ENCODE results near the gene EFCAB6. TPM values are rescaled to one million over a fixed set of nuclear protein-coding genes. Genes with fewer than 3 reads are reported as not detected.

Gene EFCAB6
- total and polyA plus RNA-seq, 11 donors, result 0.53 to 2.3 (median 1.5) TPM

DNA sequence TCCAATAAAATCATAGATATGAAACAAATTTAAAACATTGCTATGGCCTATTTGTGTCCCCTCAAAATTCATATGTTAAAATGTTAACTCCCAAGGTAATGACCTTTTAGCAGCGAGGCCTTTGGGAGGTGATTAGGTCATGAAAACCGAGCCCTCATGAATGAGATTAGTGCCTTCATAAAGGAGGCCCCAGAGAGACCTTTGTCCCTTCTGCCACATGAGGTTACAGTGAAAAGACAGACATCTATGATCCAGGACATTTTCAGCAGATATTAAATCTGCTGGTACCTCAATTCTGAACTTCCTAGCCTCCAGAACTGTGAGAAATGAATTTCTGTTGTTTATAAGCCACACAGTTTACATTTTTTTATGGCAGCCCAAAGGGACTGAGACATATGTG, 228.6 kb downstream of the EFCAB6 start:
- peaks cover 0 to 4% (median 0%) of the 10 kb centered on the region in 9 donors for H3K36me3 ChIP-seq
- no peaks in the 10 kb centered on the region for H3K4me1 ChIP-seq
- 58 to 65% (median 64%) methylated on average over 2 of the region's 2 CpGs for WGBS, 4 donors
- intact Hi-C loops (cut with DNase I), result loop anchor here in 1 of 10 donors (10.0 kb wide), 1 partner anchor 51 kb away; no protein-coding TSS in a partner anchor
- peaks cover 0 to 48% (median 7%) of the 10 kb centered on the region in 12 donors for H3K9me3 ChIP-seq
- no peak overlapping the region for H3K27ac ChIP-seq
- no peaks in the 10 kb centered on the region for H3K27me3 ChIP-seq
- no peak for TF ChIP-seq POLR2A (IDR thresholded peaks at IDR 0.05)
- TF ChIP-seq, protein P1, sequence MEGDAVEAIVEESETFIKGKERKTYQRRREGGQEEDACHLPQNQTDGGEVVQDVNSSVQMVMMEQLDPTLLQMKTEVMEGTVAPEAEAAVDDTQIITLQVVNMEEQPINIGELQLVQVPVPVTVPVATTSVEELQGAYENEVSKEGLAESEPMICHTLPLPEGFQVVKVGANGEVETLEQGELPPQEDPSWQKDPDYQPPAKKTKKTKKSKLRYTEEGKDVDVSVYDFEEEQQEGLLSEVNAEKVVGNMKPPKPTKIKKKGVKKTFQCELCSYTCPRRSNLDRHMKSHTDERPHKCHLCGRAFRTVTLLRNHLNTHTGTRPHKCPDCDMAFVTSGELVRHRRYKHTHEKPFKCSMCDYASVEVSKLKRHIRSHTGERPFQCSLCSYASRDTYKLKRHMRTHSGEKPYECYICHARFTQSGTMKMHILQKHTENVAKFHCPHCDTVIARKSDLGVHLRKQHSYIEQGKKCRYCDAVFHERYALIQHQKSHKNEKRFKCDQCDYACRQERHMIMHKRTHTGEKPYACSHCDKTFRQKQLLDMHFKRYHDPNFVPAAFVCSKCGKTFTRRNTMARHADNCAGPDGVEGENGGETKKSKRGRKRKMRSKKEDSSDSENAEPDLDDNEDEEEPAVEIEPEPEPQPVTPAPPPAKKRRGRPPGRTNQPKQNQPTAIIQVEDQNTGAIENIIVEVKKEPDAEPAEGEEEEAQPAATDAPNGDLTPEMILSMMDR (IDR thresholded peaks at IDR 0.05), result no peak
- H3K4me3 ChIP-seq, result no peak overlapping the region
- ATAC-seq (no peak), DNase-seq (no peak)

DNA sequence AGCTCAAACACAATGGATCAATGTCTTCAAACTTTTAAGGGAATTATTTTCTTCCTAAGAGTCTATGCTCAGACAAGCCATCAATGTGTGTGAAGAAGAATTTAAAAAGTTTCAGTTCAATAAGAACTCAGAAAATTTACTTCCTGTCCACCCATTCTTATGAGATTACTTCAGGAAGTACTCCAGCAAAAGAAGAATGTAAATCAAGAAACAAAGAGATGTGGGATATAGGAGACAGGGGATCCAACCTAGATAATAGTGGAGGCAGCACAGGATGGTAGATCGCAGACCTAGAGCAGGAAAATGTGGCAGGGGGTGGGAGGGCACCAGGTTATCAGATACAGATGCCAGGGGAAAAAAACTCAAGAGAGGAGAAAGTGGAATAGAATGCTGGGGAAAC, 229.7 kb downstream of the EFCAB6 start:
- no peak overlapping the region for H3K27ac ChIP-seq
- no peak overlapping the region for H3K4me3 ChIP-seq
- intact Hi-C loops (cut with DNase I), result loop anchor here in 1 of 10 donors (10.0 kb wide), 1 partner anchor 52 kb away; no protein-coding TSS in a partner anchor
- 78 to 91% (median 81%) methylated on average over 1 of the region's 1 CpG for WGBS, 4 donors
- DNase-seq (no peak), ATAC-seq (no peak)
- peaks cover 0 to 4% (median 0%) of the 10 kb centered on the region in 9 donors for H3K27me3 ChIP-seq
- H3K4me1 ChIP-seq, result no peaks in the 10 kb centered on the region
- H3K9me3 ChIP-seq, result peaks cover 0 to 40% (median 7%) of the 10 kb centered on the region in 12 donors
- H3K36me3 ChIP-seq, result peaks cover 0 to 4% (median 0%) of the 10 kb centered on the region in 9 donors
- TF ChIP-seq, protein P1 (IDR thresholded peaks at IDR 0.05), result no peak
- no peak for TF ChIP-seq POLR2A (IDR thresholded peaks at IDR 0.05)

DNA sequence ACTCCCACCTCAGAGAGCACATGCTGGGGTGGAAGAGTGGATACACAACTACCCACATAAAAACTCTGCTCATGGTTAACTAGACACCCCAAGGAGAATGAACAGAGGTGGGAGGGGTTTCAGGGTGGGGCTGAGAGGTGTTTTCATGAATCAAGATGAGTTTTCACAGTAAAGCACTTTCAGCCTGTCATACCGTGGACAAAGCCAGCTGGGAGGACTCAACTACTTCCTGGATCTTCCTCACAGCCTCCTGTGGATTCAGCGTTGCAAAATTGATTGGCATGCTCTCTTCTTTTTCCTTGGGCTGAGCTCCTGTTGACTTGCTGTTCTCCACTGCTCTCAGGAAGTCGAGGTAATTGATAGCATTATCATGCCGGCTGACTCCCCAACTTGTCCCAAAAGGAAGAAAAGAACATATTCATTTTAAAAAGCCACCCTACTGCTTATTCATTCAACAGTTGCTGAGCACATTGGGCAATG, 231.8 kb downstream of the EFCAB6 start:
- no peak for ATAC-seq
- H3K4me3 ChIP-seq, result no peak overlapping the region
- 31 to 45% (median 39%) methylated on average over 4 of the region's 4 CpGs for WGBS, 4 donors
- no peak overlapping the region for H3K27ac ChIP-seq
- peaks cover 0 to 4% (median 0%) of the 10 kb centered on the region in 9 donors for H3K27me3 ChIP-seq
- H3K9me3 ChIP-seq, result peaks cover 0 to 31% (median 7%) of the 10 kb centered on the region in 12 donors
- TF ChIP-seq, protein P1 (IDR thresholded peaks at IDR 0.05), result no peak
- no peak for TF ChIP-seq POLR2A (IDR thresholded peaks at IDR 0.05)
- no peaks in the 10 kb centered on the region for H3K4me1 ChIP-seq
- H3K36me3 ChIP-seq, result no peaks in the 10 kb centered on the region
- DNase-seq, result no peak
- intact Hi-C loops (cut with DNase I), result loop anchor here in 1 of 10 donors (10.0 kb wide), 1 partner anchor 54 kb away; no protein-coding TSS in a partner anchor

DNA sequence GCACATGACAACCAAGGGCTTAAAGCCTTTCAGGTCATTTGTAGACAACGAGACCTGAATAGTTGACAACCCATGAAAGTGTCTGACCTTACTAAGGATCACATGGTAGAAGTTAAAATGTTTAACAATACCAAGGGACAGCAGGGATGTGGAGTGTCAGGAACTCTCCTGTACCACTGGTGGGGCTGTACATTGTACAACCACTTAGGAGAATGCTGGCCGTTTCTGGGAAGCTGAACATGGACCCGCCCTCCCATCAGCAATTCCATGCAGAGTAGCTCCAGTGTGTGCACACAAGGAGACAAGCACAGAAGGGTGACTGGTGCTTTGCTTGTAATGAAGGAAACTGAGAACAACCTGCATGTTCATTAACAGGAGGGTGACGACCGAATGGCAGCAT, 237.4 kb downstream of the EFCAB6 start:
- DNase-seq (no peak), ATAC-seq (no peak)
- H3K9me3 ChIP-seq, result no peaks in the 10 kb centered on the region
- TF ChIP-seq, protein P1 (IDR thresholded peaks at IDR 0.05), result no peak
- TF ChIP-seq POLR2A (IDR thresholded peaks at IDR 0.05), result no peak
- H3K27ac ChIP-seq, result no peak overlapping the region
- H3K4me1 ChIP-seq, result no peaks in the 10 kb centered on the region
- peaks cover 0 to 4% (median 0%) of the 10 kb centered on the region in 9 donors for H3K27me3 ChIP-seq
- intact Hi-C loops (cut with DNase I), result no loop called here
- no peaks in the 10 kb centered on the region for H3K36me3 ChIP-seq
- WGBS, 4 donors, result 80 to 85% (median 82%) methylated on average over 5 of the region's 5 CpGs
- H3K4me3 ChIP-seq, result no peak overlapping the region

All from heart left ventricle (tissue), 16 donors.